Ramos (cell line): ENCODE data around the gene JADE2.
"Not testable (repeated sequence)": the region's sequence is repeated elsewhere in the genome, so short reads cannot be mapped to it uniquely, and the experiment has no call there.

Experiments
- in situ Hi-C: fragments of 300-500 bp; cut with MboI; formaldehyde crosslinking; loops from one replicate; pipeline ENCODE4 v1.14.3; 2022; ENCODE audit warnings: low sequenced_read_pairs; ENCODE audit not compliant: unreplicated experiment

The JADE2 gene

GRCh38 chr5:134506054-134507039 lies 19.1 kb upstream of the JADE2 start:
- in situ Hi-C loops, result no loop called here

- in situ Hi-C loops, result no loop called here
These were observed 18.0 kb upstream of the JADE2 start for GRCh38 chr5:134507452-134507851.

GRCh38 chr5:134508521-134509195 lies 16.8 kb upstream of the JADE2 start:
- in situ Hi-C loops, result no loop called here

GRCh38 chr5:134509308-134510040 lies 16.0 kb upstream of the JADE2 start:
- in situ Hi-C loops, result no loop called here

- in situ Hi-C loops, result no loop called here
These were observed 14.3 kb upstream of the JADE2 start for GRCh38 chr5:134510970-134511795.

- in situ Hi-C loops, result no loop called here
These were observed 13.4 kb upstream of the JADE2 start for GRCh38 chr5:134511796-134512660.

- in situ Hi-C loops, result no loop called here
These were observed 12.8 kb upstream of the JADE2 start for GRCh38 chr5:134512661-134512999.

GRCh38 chr5:134515801-134516200 lies 9.7 kb upstream of the JADE2 start:
- in situ Hi-C loops, result no loop called here

- in situ Hi-C loops, result not testable (repeated sequence)
These were observed 8.5 kb upstream of the JADE2 start for GRCh38 chr5:134516984-134517383.

GRCh38 chr5:134517553-134517952 lies 7.9 kb upstream of the JADE2 start:
- in situ Hi-C loops, result no loop called here

GRCh38 chr5:134519989-134520388 lies 5.5 kb upstream of the JADE2 start:
- in situ Hi-C loops, result no loop called here

- in situ Hi-C loops, result no loop called here
These were observed 3.6 kb upstream of the JADE2 start for GRCh38 chr5:134521841-134522240.

GRCh38 chr5:134523543-134524271 lies 1.8 kb upstream of the JADE2 start:
- in situ Hi-C loops, result no loop called here

GRCh38 chr5:134524272-134524825 lies 1.1 kb upstream of the JADE2 start:
- in situ Hi-C loops, result no loop called here

GRCh38 chr5:134525683-134526482 lies 413 bp downstream of the JADE2 start:
- in situ Hi-C loops, result no loop called here

GRCh38 chr5:134526483-134527155 lies 1.1 kb downstream of the JADE2 start:
- in situ Hi-C loops, result no loop called here
